Osteocyte (in vitro differentiated cells): Measurements from ENCODE around the gene INPP1. TPM values are rescaled to one million over a fixed set of nuclear protein-coding genes. Genes with fewer than 3 reads are reported as not detected.
A peak's percentile ranks its signal among the peaks of the same experiment; 100 is the strongest.

ENCODE experiments used
- DNase-seq: peaks from one replicate; pipeline ENCODE4 v3.0.0; 2021; ENCODE audit warnings: mixed read lengths; ENCODE audit not compliant: unreplicated experiment; ENCODE audit errors: extremely low spot score
- H3K27ac Mint-ChIP-seq: one replicate; pipeline ENCODE4 v1.8.0; 2021; ENCODE audit warnings: mild to moderate bottlenecking, mixed read lengths; ENCODE audit not compliant: unreplicated experiment
- H3K27me3 Mint-ChIP-seq: one replicate; pipeline ENCODE4 v1.8.0; 2021; ENCODE audit warnings: mixed read lengths; ENCODE audit not compliant: unreplicated experiment
- H3K36me3 Mint-ChIP-seq: one replicate; pipeline ENCODE4 v1.8.0; 2021; ENCODE audit warnings: mixed read lengths; ENCODE audit not compliant: unreplicated experiment
- H3K4me1 Mint-ChIP-seq: one replicate; pipeline ENCODE4 v1.8.0; 2021; ENCODE audit warnings: mixed read lengths; ENCODE audit not compliant: unreplicated experiment
- H3K4me3 Mint-ChIP-seq: one replicate; pipeline ENCODE4 v1.8.0; 2021; ENCODE audit warnings: mild to moderate bottlenecking, moderate library complexity, mixed read lengths; ENCODE audit not compliant: unreplicated experiment
- H3K9me3 Mint-ChIP-seq: one replicate; pipeline ENCODE4 v1.8.0; 2021; ENCODE audit warnings: mixed read lengths; ENCODE audit not compliant: unreplicated experiment
- CTCF ChIP-seq: fragments of 200-600 bp; sonication (generic); IDR thresholded peaks from 2 replicates; pipeline ENCODE4 v1.5.0; 2021; ENCODE audit warnings: antibody characterized with exemption, mild to moderate bottlenecking, moderate library complexity
- total RNA-seq: library from RNA; stranded (reverse); gene quantifications from 2 replicates; pipeline ENCODE4 v1.2.1, GENCODE V29; 2021

Gene INPP1
- total RNA-seq, 1 donor from 2014 or later = 17.3 TPM

GRCh38 chr2:190315273-190315672, 28.1 kb upstream of the INPP1 start:
- no peak overlapping the region for H3K4me3 Mint-ChIP-seq
- no peak for DNase-seq
- no peak for TF ChIP-seq CTCF
- no peaks in the 10 kb centered on the region for H3K27me3 Mint-ChIP-seq
- H3K36me3 Mint-ChIP-seq = peaks cover 5% of the 10 kb centered on the region
- peaks cover 35% of the 10 kb centered on the region for H3K4me1 Mint-ChIP-seq
- H3K27ac Mint-ChIP-seq = peak overlapping the region; percentile 3
- no peaks in the 10 kb centered on the region for H3K9me3 Mint-ChIP-seq

GRCh38 chr2:190318514-190318913, 24.9 kb upstream of the INPP1 start:
- peaks cover 38% of the 10 kb centered on the region for H3K4me1 Mint-ChIP-seq
- H3K27ac Mint-ChIP-seq = peak overlapping the region; percentile 96
- H3K9me3 Mint-ChIP-seq = no peaks in the 10 kb centered on the region
- DNase-seq = no peak
- no peak for TF ChIP-seq CTCF
- peak overlapping the region; percentile 94 for H3K4me3 Mint-ChIP-seq
- H3K36me3 Mint-ChIP-seq = peaks cover 4% of the 10 kb centered on the region
- peaks cover under 1% of the 10 kb centered on the region for H3K27me3 Mint-ChIP-seq

GRCh38 chr2:190318931-190319554, 24.3 kb upstream of the INPP1 start:
- DNase-seq = no peak
- H3K4me1 Mint-ChIP-seq = peaks cover 38% of the 10 kb centered on the region
- peaks cover 2% of the 10 kb centered on the region for H3K27me3 Mint-ChIP-seq
- H3K4me3 Mint-ChIP-seq = peak overlapping the region; percentile 94
- peak overlapping the region; percentile 96 for H3K27ac Mint-ChIP-seq
- TF ChIP-seq CTCF = no peak
- H3K9me3 Mint-ChIP-seq = no peaks in the 10 kb centered on the region
- H3K36me3 Mint-ChIP-seq = peaks cover 4% of the 10 kb centered on the region

- Mint-ChIP-seq H3K36me3 (peaks cover 2% of the 10 kb centered on the region), H3K4me1 (peaks cover 36% of the 10 kb centered on the region), H3K4me3 (peak within 1 kb of the TSS; percentile 94), H3K9me3 (no peaks in the 10 kb centered on the region), H3K27ac (peak within 1 kb of the TSS; percentile 96), H3K27me3 (peaks cover 5% of the 10 kb centered on the region)
- peak; percentile 99 for DNase-seq
- peak; percentile 93 for TF ChIP-seq CTCF
Observed at GRCh38 chr2:190319555-190320498, 23.6 kb upstream of the INPP1 start, which contains the start of gene HIBCH. TSS of gene HIBCH (minus strand) at chr2:190319826. CDS start at chr2:190319750, 76 bp downstream.

- DNase-seq = no peak
- peak overlapping the region; percentile 94 for H3K4me3 Mint-ChIP-seq
- H3K4me1 Mint-ChIP-seq = peaks cover 28% of the 10 kb centered on the region
- no peaks in the 10 kb centered on the region for H3K36me3 Mint-ChIP-seq
- no peaks in the 10 kb centered on the region for H3K9me3 Mint-ChIP-seq
- peaks cover 6% of the 10 kb centered on the region for H3K27me3 Mint-ChIP-seq
- peak overlapping the region; percentile 96 for H3K27ac Mint-ChIP-seq
- TF ChIP-seq CTCF = no peak
Observed at GRCh38 chr2:190320696-190321095, 22.7 kb upstream of the INPP1 start.
